ENCODE results near the gene CCNI.
"Not testable (repeated sequence)": the region's sequence is repeated elsewhere in the genome, so short reads cannot be mapped to it uniquely, and the experiment has no call there.

The CCNI gene

DNA sequence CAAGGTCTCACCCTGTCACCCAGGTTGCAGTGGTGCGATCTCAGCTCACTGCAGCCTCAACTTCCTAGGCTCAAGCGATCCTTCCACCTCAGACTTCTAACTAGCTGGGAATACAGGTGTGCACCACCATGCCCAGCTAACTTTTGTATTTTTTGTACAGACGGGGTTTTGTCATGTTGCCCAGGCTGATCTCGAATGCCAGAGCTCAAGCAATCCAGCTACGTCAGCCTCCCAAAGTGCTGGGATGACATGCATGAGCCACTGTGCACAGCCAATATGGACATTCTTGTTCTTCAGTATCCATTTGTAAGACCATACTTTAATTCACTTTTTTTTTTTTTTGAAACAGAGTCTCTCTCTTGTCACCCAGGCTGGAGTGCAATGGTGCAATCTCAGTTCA, 3.5 kb upstream of the CCNI start:
- DNase-seq: no peak

DNA sequence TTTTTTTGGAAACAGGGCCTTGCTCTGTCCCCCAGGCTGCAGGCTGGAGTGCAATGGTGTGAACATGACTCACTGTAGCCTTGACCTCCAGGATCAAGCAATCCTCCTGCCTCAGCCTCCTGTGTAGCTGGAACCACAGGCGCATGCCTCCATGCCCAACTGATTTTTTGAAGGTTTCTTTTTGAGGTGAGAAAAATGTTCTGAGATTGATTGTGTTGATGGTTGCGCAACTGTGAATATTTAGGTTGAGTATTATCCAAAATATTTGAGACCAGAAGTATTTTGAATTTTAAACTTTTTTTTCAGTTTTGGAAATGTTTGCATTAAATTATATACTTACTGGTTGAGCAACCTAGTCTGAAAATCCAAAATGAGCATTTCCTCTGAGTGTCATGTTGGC, 2.6 kb upstream of the CCNI start:
- no peak for DNase-seq

DNA sequence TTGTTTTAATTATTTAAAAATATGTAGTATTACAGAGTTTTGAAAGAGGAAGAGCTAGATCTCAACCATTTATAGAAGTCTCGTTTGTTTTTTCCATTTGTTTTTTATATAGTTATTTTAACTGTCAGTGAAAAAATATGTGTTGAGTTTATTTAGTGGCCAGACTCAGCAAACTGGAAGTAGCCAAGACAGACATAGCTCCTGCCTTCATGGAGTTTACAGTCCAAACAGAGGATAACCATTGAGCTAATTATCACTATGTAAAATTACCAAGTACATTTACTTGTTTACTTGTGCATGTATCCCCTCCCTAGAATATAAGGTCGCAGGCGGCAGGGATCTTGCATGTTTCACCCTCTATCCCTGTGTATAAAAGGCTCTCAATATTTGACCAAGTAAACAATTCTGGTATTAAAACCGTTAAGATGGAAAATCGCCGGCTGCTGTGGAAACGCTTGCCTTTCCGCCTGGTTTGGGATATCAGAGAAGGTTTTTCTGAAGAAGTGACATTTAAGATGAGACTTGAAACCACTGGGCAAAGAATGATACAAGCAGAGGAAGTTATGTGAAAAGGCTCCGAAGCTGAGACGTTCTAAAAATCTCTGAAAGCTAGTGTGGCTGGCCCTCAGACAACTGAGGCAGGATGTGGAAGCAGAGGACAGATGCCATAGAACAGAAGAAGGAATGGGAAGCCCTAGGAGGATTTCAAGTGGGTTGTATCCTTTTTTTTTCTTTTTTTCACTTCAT, 1.3 kb upstream of the CCNI start:
- no peak for DNase-seq

DNA sequence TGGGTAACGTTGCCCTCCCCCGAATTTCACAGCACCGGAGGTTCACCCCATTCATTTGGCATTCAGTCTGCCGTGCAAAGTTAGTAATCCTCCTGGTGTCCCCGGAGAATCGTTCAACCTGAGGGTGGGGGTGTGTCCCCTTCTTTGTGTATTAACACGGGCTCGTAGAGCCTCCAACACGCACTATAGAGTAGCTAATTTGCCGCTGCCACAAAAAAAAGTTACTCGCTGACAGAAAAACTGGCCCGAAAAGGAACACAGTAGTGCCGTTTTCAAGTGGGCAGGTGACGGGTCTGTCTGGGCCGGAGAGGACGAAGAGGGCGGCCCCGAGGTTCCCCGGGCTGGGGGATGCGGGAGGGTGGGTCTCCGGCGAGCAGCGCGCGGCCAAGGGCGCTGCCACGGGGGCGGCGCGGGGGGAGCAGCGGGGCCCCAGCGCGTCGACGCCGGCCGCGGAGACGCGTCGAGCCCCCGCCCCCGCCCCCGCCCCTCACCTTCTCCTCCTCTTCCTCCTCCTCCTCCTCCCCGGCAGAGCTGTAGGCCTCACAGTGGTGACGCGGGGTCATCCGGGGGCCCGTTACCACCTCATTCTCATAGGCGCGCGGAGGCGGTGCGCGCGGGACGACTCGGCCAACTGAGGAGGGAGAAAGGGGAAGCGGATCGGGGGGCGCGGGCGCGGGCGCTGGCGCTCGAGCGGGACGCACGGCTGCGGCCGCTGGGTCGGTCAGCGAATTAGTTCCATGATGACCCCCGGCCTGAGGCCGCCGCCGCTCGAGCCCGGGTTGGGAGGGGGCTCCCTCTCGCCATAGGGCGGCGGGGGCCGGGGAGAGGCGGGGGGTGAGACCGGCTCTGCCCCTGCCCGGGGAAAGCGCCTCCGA, 571 bp downstream of the CCNI start:
- DNase-seq: no peak

DNA sequence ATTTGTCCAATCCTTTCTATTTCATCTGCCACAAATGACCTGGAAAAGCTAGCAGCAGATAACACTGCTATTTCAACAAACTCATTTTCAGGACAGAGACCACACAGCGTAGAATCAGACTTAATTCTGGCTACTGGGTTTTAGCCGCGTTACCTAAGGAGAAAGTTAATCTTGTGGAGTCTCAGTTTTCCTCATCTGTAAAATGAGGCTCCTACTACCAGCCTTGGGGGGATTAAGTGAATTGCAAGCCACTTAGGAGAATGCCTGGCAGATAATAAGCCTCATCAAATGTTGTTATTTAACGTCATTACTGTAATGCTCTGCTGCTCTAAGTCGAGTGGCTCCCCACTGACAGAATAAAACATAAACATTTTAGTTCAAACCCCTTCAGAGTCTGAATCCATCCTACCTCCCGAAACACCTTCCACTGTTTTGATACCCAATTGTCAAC, 1.4 kb downstream of the CCNI start:
- DNase-seq: no peak

DNA sequence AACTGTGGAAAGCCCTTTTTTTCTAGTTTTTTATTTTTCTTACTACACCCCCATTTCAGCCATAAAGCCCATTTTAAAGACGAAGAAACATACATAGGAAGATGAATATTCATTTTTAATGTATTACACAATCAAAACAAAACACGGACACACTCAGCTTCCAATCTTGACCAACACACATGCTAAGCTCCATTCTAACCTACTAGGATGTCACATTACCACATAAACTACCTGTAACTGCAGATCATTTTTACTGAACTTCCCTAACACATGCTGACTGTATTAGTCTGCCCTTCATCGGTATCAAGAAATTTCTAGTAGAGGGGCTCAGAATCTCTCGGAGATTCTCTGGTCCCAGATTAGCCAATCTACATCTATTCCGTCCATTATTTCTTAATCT, 1.8 kb downstream of the CCNI start:
- DNase-seq: no peak

DNA sequence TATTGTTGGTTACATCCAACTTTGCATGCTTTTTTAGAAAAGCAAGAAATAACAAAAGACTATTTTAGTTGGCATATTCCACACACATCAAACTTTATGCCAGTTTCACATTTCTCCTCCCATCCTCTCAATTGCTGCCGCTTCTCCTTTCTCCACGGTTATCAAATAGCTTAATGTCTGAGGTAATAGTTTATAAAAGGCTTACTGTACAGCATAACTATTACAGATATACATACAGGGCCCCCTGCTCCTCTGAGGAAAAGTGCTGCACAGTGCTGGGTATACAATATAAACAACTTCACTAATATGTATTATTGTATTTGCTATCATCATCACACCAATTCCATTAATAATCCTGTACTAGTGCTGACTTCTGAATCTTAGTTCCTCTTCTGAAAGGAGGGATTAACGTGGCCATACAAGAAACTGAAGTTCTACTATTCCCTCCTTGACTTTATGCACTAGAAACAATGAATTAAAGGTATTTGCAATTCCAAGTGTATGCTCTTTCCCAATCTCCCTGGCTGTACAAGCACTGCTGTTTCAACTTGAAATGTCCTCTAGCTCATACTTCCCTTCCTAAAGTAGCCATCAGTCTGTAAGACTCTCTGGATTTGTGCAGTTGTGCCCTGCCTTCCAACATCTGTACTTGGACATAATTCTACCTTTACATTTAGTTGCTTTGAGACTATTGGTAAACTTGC, 2.5 kb downstream of the CCNI start:
- no peak for DNase-seq

DNA sequence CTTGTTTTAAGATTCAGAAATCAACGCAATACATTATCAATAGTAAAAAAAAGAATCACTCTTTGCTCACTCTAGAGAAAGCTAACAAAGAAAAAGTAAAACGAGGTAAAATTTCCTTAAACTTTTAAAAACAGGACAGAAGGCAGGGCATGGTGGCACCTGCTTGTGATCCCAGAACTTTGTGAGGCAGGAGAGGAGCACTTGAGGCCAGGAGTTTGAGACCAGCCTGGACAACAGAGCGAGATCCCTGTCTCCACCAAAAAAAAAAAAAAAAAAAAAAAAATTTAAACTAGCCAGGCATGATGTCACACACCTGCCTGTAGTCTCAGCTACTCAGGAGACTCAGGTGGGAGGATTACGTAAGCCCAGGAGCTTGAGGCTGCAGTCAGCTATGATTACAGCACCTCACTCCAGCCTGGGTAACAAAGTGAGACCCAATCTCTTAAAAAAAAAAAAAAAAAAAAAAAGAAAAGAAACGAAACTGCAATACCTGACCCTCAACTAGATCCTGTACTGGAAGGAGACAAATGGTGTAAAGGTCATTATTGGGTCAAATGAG, 3.5 kb downstream of the CCNI start:
- no peak for DNase-seq

DNA sequence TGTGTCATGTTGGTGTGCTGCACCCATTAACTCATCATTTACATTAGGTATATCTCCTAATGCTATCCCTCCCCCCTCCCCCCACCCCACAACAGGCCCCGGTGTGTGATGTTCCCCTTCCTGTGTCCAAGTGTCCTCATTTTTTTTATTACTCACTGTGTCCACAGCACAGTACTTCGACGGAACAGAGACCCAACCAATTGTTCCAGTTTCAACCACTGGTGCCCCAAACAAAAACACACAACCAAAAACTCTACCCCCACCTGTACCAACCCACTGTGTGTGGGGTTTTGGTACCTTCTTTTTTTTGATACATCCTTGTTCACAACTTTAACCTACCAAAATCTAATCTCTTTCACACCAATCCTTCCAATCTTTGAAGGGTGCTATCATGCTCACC, 6.3 kb downstream of the CCNI start:
- DNase-seq: not testable (repeated sequence)

DNA sequence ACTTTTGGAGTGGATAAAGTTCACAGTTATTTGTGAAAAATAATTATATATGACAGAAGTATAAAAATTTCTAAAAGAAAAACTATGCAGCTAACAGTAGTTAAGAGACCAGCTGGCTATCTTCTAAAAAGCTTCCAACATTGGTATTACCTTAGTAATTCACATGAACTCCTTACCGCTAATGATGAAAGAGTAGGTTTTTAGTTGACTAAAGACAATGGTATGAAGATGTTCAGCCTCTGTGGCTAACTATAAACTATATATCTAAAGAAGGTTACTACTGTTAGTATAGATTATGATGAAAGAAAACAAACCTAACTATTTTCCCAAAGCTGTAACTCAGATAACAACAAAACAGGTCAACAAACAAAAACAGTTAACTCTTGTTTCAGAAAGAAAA, 10.4 kb downstream of the CCNI start:
- DNase-seq: no peak

DNA sequence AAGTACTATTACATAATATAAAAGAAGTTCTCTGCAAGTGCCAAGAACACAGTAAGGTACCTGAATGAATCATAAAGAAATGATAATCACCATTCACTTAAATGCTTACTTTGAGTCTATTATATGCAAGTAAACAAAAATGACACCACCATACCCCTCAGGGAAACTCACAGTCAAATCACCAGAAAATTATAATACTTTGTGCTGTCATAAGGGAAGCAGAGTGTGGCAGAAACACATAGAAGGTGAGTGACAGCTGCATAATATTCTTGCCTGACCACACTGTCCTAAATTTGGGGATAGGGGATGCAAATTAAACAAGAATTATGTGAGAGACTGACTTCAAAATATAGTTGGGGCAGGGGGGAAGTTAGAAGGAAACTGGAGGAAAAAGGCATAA, 12.9 kb downstream of the CCNI start:
- DNase-seq: no peak

DNA sequence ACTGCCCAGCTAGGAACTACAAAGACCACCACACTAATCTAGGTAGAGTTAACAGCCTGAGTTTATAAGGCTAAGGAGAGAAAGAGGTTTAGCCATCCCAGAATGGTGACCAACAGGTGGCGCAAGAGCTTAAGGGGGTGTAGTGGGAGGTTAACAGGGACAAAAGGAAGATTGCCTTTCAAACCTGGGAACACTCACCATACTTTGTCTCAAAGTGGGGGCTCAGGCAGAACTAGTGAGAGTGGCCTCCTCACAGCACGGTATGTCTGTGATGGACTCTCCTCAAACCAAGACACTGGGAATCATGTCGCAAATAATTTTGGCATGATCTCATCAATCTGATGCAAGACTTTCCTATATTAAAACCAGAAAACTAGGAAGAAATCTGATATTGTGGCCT, 23.4 kb downstream of the CCNI start:
- DNase-seq: no peak

DNA sequence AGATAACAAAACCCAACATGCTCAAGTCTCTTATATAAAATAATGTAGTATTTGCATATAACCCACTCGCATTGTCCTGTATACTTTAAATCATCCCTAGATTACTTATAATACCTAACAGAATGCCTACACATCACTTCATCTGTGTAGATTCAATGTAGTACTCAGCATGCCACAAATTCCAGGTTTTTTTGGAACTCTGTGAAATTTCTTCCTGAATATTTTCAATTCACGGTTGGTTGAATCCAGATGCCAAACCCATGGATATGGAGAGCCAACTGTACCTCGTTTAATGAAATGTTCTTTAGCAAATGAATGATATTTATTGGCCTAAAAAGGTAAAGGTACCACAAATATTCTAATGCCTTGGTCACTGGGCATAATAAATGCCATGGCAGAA, 24.8 kb downstream of the CCNI start:
- no peak for DNase-seq

DNA sequence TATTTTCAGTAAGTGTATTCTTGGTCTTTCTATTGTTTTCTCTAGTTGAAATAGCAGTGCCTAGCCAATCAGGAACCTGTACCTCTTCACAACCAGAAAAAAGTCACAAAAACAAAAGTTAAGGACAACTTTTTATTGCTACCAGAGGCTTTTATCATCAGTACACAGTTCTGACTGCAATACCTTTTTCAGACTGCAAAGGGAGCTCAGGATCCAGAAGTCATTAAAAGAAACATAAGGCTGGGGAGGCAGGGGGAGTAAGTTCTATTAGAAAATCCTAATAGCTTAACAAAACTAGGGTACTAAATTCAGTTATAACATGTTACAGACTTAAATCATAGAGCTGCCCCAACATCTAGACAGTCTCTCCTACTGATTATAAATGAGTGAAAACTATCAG, 28.8 kb downstream of the CCNI start:
- DNase-seq: no peak

DNA sequence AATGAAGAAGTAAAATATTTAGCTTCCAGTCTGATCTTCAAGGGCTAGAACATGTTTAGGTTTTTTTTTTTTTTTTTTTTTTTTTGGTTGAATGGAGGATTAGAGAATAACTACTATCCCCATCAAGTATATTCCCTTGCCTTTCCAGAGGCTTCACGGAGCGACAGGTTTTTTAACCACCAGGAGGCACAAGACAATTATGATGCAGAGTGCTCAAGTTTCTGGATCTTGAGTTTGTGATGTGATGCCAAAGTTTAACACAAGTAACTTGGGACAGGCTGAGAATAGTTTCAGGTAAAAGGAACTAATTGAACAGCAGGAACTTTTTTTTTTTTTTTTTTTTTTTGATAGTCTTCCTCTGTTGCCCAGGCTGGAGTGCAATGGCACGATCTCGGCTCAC, 30.3 kb downstream of the CCNI start:
- no peak for DNase-seq

DNA sequence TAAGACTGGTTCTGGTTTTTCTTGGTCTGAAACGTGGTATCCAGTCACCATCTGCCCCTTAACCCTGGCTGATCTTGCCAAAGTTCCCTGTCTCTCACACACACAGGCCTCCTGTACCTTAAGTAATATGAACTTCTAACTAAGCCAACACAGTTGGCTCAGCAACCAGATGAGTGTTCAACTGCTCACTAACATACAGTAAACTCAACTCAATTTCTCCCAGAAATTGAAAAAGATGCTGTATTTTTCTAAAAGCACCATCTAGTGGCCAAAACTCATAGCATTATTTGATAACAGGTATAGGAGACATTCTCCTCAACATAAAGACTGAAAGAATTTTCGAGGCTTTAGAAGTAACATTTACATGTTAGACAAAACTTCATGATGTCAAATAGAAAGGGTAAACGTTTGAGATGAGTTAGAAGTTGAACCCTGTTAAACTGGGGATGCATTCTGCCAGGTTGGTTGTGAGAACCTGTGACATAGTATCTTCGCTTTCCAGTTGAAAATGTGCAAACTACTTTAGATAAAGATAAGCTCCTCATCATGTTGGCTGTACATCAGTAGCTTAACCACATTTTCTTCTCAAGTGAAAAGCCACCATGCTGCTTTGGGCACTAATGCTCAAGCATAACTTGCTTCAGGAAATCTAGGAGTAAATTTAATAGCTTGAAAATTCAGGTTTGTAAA, 31.2 kb downstream of the CCNI start:
- no peak for DNase-seq

DNA sequence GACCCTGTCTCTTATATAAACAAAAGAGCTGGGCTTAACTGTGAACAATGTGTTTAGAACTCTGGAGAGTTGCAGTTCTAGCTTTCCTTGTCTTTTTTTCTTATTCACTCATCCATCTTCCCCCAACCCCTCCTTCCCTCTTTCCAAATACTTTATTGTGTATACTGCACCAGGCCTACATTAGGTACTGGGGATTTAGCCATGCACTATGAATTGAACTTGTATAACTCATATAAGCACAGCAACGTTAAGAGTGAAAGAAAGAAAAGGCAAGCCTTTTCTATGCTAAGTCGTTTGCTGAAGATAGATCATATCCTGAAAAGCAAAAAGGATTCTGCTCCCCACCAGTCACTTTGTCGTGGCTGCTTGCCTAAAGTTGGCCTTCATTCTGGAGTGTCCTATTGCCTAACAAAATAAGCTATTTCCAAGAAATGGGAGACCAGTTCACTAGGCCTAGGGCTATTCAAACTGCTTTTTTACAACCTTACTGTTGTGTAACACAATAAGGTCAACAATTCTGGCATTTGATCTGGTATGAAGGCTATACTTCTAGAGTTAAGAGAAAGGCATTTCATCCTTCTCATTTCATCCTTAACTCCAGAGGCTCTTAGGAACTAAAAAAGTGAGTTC, 32.2 kb downstream of the CCNI start:
- DNase-seq: no peak

DNA sequence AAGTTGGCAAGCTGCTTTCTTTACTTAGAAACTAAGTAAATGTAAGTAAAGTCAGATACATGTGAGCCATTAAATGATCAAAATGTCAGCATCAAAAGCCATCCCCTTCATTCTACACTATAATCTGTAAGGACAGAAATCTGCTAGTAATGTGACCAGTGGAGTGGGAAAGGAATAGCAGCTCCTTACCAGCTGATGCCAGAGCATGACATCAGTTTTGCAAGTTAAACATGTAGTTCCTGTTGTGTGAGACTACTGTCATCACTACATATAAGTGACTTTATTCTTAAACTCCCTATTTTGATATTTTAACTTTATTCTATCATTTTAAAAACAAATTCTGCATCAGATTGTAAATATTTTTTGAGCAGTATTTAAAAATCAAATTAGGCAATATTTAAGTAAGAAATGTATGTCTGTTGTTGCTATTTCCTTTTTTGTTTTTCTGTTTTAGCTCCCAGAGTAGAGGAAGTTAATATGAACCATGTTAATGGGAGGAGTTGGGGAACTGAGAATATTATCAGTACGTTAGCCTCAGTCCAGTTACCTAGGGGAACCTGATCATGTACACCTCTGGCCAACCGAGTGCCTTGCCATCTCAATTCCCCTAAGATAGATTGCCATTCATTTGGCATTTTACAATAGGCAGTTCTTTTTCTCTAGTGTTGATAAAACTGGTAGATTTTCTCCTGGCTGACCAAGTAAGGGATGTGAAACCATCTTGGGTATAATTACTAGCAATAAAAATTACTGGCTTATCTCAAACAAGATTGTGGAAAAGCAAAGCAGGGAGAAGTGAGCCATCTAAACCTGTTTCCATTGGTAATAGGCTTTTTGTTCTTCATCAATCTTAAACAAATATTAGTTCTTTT, 34.7 kb downstream of the CCNI start:
- no peak for DNase-seq

DNA sequence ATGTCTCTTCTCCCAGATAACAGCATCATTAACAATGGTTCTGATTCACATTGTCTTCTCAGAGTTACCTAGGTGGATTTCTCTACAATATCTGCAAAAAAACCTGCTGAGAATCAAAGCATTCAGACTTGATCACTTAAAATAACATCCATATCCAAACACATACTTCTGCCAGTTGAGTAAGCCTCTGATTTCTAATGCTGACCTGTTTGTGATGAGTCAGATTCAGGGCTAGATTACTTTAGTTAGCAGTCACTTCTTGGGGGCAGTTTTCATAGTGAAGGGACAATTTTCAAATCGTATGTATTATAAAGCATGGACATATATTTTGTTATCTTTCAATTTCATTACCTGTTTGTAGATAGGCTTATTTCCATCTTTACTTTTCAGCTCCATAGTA, 35.5 kb downstream of the CCNI start:
- no peak for DNase-seq

DNA sequence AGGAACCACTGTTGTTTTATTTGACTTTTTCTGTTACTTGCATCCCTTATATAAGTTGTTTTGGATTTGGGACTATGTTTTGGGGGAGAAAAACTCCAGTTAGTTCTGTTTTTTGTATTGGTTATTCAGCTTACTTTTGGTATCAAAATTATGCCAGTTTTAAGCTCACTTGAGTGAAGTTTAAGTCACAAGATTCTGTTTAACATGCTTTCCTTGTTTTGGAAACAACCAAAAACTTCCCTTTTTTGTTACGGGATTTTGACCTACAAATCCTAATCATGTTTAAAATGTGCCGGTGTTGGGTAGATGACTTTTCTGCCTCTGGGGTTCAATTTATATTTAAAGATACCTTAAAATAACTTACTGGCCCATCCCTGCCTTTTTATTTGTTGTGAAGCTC, 36.0 kb downstream of the CCNI start:
- DNase-seq: no peak

DNA sequence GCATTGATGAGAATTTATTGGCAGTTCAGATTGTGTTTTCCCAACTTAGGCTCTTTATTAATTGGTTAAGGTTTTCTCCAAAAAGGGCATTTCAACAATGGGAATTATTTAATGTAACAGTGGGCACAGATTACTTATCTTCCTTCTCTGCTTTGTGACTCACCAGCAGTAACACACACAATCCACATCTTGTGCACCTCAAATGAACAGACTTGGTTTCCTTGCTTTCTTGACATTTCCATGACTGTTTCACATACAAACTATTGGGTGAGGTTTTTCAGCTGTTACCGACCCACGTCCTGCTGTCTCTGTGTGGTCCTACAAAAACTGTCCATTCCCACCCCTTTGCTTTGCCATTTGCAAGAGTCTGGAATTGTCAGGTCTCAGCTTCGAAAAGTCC, 38.1 kb downstream of the CCNI start:
- no peak for DNase-seq
